HG03095 (cell line): Measurements from ENCODE around the gene FAM234B.
"Not testable (repeated sequence)": the region's sequence is repeated elsewhere in the genome, so short reads cannot be mapped to it uniquely, and the experiment has no call there.

Experiments used
- ATAC-seq: cut with Tn5 transposase; IDR thresholded peaks from one replicate; pipeline ENCODE4 v1.9.1; 2021; ENCODE audit warnings: moderate library complexity; ENCODE audit not compliant: unreplicated experiment

Gene FAM234B

DNA sequence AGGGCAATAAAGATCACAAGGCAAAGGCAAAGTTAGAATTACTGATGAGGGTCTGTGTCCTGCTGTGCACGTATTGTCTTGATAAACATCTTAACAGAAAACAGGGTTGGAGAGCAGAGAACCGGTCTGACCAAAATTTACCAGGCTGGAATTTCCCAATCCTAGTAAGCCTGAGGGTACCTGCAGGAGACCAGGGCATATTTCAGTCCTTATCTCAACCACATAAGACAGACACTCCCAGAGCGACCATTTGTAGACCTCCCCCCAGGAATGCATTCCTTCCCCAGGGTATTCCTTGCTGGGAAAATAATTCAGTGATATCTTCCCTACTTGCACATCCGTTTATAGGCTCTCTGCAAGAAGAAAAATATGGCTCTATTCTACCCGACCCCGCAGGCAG is 9.4 kb downstream of the FAM234B start:
- not testable (repeated sequence) for ATAC-seq

DNA sequence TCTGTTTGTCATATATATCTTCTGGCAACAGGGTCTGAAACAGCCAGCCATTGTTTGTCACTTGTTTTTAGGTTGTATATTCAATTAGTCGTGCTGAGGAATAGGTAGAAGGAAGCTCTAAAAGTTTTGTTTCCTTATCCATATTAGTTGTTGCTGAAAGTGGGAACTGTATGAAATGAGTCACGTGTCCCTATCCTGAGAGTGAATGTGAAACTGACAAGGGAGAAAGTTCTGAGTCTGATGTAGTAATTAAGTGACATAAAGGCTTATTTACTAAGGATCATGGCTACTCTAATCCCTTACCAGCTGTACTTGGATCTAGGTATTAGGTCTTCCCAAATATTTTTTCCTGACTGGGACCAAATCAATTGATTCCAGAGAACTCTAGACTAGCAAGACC is 16.4 kb downstream of the FAM234B start:
- no peak for ATAC-seq

DNA sequence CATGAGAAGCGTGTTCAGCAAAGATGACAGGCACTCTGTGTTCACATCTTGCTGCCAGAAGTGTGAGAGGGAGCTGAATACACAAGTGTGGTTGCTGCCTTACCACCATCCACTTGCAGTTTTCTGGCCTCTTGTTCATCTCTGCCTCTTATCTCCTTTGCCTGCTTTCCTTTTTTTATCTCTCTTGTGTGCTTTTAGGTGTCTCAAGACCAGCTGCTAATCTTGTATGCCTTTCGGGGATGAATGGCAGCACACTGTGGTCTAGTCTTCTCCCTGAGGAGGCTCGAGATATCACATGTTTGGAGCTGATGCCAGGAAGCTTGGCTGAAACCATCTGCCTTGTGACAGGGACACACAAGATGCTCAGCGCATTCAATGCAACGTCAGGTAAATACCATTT is 17.2 kb downstream of the FAM234B start:
- no peak for ATAC-seq

DNA sequence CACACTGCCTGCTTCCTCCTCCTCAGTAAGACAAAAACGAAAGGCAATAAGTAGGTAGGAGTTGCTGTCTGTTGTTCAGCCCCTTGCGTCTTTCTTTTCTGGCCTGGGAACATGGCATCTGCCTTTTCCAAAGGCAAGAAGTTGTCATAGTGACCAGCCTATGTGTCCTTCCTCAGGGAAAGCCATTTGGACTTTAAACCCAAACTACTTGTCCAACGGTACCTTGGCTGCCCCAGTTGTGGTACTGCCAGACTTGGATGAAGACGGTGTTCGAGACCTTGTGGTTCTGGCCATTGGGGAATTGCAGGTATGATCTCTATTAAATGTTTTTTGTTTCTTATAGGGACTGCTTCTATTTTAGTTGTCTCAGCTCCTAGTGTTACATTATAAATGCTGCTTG is 18.5 kb downstream of the FAM234B start:
- ATAC-seq = no peak

DNA sequence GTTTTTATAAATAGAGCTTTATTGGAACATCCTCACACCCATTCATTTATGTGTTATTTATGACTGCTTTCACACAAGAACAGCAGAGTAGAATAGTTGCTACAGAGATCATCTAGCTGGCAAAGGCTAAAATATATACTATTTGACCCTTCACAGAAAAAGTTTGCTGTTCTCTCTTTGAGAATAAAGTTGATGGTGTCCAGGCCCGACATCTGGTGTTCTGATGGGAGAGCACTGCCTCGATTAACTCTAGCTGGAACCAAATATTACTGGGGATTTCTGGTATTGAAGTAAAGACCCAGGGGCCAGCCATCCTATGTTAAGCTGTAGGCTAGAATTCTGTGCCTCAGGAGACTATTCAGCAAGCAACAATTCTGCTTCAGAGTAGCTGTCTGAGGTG is 21.8 kb downstream of the FAM234B start:
- no peak for ATAC-seq

DNA sequence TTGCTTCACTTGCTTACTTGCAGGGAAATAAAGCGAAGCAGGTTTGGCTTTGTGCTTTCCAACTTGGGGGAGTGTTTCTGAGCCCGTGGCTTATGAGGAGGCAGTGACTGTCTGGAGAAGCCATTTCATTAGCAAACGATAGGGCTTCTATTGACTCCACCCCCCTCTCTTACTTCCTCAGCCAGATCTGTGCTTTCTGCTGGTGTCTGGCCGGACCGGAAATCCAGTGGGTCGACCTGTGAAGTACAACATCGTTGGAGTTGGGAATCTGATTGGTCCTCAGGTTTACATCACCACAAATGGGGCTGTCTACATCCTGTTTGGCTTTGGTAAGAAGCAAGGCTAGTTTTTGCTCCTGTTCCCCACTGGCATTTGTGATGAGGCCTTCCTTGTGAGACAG is 22.3 kb downstream of the FAM234B start:
- no peak for ATAC-seq

DNA sequence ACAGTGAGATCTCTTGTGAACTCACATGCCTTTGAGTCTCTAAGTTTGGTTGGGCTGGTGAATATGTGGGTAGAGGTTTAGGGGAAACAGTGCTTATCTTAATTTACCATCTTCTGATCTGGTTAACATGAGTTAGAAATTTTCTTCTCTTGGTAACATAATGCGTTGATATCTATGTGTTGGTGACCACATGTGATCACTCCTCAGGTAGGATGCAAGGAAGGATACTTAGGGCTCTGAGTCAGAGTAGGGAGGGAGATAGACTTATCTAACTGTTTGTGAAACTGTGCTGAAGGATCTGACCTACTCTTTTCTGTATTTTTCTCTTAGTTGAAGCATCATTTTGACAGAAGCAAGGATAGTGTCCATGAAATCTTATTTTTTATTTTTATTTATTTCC is 23.1 kb downstream of the FAM234B start:
- ATAC-seq = no peak

DNA sequence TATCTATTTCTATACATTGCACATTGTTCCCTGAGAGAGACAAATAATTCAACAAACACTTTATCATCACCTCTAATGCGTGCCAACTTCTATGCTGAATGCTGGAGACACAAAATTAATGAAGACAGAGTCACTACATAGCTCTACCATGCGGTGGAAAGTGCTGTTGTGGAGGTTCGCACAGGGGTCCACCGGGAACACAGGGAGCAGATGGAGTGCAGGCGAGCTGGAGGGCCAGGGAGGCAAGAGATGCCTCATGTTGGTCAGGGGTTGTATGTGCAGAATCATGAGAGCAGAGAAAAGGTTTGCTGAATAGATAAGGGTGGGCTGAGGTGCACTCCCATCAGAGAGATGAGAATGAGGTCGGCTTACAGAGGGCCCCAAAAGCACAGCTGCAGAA is 25.2 kb downstream of the FAM234B start:
- ATAC-seq = no peak

DNA sequence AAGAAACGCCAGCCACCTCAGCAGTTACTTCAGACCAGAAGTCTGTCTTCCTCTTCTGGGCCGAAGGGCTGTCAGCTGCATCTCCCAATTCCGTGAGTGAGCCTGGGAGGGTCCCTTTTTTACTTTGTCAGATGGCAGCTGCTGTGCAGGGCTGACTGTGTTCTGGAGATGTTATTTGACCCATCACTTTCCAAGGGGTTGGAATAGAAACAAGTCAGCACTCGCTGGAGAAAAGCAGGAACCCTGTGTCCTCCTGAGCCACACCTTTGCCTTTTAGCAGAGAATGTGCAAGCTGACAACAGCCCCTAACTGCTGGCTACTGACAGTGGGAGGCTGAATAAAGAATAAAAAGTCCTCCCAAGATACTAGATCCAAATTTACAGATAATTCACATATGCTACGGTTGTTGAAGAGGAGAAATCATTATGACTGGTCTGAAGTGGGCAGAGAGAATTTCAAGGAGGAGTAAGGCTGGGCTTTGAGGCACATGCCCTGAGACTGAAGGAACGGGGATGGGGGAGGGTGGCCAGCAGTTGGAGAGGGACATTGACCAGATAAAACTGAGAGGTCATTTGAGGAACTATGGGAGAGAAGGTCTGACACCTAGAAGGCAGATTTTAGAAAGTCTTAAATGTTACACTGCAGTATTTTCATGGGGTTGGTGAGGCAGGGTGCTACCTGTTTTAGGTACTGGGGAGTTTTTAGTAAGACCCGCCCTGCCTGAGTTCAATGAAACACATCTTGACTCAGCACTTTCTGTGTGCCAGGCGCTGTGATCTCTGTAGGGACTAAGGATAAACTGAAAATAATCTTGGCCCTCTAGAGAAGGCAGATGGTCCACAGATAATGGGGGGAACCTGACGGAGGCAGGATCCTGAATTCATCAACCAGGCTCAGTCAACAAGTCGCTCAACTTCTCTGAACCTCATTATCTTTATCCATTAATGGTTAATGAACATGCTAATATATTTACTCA is 27.4 kb downstream of the FAM234B start:
- ATAC-seq = no peak

DNA sequence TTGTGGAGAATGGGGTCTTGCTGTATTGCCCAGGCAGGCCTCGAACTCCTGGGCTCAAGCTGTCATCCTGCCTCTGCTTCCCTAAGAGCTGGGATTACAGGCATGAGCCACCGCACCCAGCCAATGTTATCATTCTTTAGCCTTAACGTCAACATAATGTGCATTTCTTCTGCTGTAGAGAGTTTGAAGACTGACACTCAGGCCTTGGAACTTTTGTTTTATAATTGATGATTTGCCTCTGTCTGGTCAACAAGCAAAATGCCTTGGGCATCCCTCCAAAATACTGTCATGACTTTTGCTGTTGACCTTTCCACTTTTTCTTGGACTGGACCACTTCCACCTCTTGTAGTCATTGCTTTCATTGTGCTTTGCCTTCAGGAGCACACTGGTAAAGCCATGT is 29.0 kb downstream of the FAM234B start:
- ATAC-seq = no peak

DNA sequence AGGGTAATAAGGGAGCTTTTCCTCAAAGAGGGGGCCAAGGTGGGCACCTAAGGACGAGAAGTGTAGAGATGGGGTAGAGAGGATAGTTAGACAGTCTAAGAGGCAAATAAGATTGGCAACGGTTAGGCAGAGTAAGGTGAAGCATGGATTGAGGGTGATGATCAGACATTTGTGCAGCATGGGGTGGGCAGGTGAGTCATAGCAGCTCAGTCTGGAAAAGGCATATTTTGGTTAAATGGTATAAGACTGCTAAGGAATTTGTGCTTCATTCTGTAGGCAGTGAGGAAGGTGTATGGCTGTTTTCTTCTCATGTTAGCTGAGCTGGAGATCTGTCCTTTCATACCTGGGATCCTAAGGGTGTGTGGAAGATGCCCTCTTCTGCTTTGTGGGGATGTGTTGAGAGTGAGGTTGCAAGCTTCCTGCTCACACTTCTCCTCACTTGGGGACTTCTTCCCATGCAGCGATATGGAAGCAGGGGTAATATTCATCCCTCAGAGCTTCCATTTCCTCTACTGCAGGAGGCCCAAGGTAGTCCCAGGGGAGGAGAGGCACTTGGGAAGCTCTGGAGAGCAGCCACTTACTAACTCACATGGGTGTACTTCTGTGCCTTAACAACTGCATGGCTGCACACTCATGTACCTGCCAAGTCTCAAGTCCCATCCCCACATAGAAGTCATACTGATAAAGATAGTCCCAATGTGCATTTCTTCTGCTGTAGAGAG is 30.4 kb downstream of the FAM234B start:
- ATAC-seq = no peak

DNA sequence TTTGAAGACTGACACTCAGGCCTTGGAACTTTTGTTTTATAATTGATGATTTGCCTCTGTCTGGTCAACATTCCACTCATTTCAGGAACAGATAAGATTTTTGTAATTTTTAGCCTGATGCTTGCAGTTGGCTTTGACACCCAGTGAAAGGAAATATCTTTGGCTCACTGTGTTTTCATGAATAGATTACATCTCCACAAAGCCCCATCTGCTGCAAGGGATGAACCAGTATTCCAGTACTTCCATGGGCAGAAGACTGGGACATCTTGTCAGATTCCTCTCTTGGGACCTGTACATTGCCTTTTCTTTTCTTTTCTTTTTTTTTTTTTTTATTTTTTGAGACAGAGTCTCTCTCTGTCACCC is 30.9 kb downstream of the FAM234B start:
- no peak for ATAC-seq

DNA sequence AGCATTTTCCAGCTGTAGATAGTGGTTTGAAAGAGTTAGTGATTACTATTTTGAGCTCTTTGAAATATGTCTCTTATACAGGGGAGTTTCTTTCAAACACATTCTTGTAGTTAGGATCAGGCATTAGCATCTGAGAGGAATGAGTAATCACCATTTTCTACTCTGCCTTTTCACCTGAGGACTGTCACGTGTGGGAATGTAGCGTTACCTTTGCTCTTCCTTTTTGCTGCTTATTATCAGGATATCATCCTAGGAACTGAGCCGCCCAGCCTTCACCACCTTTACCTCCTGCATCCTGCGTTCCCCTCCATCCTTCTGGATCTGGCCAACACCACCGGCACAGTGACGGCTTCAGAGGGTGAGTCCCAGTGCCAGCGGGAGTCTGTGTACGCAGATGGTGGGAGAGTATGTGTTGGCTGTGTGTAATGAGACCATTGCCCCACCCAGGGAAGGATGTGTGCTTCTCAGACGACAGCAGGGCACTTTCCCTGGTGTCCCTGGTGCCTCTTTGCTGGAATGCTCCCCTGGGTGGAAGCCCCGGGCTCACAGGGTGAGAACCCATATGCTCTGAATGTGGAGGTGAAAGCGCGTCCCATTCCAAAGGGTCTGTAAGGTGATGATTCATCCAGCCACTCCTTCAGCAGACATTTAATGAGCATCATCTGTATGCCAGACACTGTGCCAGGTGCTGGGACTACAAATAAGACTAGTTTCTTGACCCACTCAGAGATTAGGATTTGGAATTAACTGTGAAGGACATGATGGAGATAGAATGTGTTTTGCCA is 31.8 kb downstream of the FAM234B start:
- no peak for ATAC-seq

DNA sequence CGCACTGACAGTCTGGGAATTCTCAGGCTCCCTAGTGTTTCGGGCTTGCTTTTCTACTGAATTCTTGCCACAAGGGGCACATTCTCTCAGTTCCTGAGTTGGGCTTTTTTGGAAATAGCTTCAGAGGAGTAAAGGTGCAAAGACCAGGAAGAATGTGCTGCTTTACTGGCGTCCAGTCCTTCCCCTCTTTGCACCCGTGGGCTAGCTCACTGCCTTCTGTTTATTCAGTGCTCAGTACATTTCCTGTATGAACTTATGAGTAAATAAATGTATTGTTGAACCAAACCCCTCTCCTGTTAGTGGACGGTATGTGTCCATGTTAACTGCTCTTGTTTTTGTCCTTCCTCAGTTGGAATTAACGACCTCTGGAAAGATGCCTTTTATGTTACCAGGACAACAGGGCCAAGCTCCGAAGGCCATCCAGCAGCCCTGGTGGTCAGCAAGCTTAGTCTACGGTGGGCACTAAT is 35.3 kb downstream of the FAM234B start:
- ATAC-seq = no peak

DNA sequence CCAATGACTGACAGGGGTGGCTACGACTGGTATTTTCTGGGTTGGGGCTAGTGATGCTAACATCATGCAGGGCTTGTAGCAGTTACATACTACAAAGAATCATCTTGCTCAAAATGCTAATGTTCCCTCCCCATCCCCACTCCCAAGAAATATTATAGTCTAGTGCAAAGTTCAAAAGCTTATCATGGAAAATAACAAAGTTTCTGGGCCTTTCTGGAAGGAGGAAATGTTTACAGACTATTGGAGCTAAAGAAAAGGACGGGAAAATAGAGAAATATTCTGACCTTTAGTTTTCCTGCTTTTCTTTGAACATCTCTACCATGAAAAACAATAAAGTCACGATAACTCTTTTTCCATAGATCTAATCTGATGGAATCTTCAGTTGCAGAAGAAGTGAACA is 36.1 kb downstream of the FAM234B start:
- no peak for ATAC-seq

DNA sequence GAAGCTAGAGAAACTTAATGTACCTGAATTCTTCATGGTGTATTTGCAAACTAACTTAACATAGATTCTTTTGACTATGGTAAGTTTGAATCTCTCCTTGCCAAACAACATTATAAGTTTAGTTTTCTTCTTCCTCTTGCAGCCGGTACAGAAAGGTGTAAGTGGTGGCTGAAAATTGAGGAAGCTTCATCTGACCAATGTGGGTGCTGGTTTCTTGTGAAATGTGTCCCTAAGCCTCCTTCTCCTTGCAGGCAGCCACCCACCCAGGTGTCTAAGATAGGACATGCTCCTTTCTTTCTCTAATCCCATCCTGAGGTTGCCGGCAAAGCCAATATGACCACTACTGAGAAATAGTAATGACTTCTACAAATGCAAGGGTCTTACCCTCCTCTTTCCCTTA is 38.7 kb downstream of the FAM234B start:
- ATAC-seq = no peak

DNA sequence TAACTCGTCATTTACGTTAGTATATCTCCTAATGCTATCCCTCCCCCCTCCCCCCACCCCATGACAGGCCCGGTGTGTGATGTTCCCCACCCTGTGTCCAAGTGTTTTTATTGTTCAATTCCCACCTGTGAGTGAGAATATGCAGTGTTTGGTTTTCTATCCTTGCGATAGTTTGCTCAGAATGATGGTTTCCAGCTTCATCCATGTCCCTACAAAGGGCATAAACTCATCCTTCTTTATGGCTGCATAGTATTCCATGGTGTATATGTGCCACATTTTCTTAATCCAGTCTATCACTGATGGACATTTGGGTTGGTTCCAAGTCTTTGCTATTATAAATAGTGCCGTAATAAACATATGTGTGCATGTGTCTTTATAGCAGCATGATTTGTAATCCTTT is 39.5 kb downstream of the FAM234B start:
- not testable (repeated sequence) for ATAC-seq

DNA sequence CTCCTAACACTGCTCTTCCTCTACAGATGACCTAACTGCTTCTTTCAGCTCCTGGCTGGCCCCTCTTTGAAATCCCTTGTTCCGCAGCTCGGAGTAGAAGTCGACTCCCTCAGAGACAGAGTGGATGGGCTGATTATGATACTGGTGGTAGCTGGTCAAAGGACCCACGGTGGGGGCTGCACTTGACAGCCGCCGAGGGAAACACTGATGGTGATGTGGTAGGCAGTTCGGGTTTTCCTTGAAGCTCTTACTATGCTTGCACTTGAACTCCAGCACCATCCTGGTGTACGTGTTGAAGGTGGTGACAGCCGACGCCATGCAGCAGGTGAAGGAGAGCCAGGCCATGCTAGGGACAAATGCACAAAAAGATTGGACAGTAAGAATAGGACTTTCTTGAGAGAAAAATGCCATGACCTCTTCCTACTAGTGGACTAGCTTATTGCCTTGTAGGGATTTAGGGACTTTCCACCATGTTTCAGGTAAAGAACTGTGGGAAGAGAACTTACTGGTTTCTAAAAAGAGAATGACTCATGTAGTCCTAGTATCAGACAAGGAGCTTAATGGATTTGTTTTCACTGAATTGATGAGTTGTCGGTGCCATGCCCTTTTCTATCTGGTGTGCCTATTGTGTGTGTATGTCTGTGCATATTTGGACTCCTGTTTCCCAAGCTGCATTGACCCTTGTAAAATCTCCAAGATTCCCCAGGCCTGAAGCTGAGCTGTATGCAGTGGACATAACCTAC is 40.9 kb downstream of the FAM234B start:
- no peak for ATAC-seq

DNA sequence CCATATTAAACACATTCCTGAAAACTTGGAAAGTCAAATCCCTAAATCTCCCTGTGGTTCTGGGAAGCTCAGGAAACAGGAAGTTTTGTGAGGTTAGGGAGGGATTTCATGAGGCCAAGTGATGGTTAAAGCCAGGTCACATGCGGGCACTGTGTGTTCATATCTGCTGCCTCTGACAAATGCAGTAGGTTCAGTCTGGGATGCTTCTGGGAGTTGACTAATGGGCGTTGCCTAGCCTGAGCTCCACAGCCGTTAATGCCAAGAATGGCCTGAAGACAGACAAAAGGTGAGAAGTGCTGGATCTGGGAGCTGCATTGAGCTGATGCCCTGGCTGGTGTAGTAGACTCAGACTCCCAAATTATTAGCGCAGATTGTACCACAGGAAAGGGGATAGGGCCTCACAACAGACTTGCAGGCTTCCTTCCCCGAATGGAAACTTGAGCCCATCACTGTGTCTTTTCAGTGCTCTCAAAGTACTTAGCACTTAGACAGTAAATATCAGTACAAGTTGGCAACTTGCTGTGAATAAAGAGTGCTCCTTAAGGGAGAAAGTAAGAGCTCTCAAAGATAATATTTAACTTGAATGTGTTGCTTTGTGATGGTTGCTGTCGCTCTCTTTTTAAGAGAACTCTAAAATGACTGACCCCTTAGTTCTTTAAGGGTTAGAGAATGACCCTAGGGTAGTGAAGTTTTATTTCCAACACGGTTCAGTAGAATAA is 41.9 kb downstream of the FAM234B start:
- no peak for ATAC-seq

DNA sequence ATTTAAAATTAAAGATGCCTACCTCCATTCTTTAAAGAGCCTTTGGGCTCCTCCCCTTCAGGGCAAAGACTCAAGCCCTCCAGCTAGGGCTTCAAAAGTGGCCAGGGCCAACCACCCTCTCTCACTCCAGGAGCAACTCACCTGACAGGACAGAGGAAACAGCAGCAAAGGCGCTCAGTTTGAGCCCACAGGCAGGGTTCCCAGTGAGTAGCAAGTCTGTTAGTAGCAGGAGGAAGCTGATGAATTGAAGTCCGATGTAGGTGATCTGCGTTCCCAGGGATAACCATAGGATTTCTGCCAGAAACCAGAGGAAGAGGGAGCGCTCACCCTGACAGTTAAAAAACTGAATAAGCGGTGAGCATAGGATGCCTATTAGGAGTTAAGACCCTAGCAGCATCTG is 43.6 kb downstream of the FAM234B start:
- no peak for ATAC-seq
